GM21786 (cell line): ENCODE results near the gene HSD17B12.
"Not testable (repeated sequence)": the region's sequence is repeated elsewhere in the genome, so short reads cannot be mapped to it uniquely, and the experiment has no call there.

Source experiments
- ATAC-seq: cut with Tn5 transposase; IDR thresholded peaks from one replicate; pipeline ENCODE4 v1.9.1; 2021; ENCODE audit not compliant: unreplicated experiment

The HSD17B12 gene

DNA sequence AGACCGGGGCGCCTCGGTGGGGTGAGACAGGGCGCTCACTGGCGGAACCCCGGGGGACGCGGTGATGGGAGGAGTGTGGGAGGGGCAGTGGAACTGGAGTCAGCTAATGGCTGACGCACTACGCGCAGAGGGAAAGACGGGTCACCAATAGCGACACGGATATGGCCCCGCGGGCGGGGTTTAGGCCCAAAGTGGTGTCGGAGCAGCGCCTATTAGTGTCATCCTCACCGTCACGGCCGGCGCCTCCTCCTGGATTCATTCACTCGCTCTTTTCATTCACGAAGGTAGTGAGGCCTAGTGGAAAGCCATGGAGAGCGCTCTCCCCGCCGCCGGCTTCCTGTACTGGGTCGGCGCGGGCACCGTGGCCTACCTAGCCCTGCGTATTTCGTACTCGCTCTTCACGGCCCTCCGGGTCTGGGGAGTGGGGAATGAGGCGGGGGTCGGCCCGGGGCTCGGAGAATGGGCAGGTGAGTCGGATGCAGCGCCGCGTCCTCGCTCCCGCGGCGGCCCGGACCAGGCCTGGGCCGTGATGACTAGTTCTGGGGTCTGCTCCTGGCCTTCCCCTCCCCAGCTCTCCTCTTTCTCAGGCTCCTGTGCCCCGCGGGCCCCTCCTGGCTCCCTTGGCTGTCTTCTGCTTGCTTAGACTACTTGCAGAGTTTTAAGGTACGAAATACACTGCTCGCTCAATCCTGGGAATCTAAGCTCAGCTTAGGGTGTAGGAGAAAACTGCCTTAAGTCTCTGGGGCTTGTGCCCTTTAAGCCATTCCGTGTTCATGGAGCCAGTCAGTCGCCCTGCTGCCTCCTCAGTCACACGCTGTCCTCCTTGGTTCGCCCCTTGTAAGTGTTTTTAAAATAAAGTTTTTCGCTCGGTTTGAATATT is at the start of gene HSD17B12:
TSS of gene HSD17B12 (plus strand) at position 218 of the 880 bp plus-strand sequence. CDS start at position 308, 90 bp downstream.
- peak; percentile 98 for ATAC-seq

DNA sequence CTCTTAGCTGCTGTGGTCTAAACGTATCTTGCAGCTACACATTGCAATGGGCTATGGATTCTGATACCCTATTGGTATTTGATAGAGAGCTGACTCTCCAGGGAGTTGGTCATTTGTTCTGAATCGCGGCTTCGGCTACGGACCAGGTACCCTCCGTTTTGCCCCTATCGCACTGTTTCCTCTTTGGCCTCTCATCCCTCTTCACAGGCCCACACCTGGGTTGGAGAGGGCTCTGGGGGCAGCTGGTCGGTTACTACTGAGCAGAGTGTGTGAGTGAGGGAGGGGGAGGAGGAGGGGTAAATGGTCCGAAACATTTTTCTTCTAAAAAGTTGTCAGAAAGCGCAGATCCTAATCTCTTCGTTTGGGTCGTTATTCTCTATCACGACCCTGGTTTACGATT is 48.8 kb upstream of the HSD17B12 start:
- no peak for ATAC-seq

DNA sequence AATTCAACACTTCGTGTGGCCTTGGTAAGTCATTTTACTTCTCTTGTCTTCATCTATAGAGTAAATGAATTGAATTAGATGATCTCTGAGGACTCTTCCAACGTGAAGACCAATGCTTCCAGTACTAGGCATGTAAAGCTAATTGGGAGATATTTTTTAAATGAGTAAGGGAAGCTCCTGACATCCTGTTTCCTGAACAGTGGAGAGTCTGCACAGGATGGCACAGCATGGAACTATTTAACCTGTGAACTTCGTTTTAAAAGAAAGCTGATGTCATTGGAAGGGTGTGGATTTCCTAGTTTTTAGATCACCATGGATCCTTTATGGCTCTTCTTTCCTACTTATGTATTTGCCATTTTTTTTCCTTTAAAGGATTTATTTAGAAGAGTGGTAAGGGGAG is 48.4 kb upstream of the HSD17B12 start:
- no peak for ATAC-seq

GRCh38 chr11:43638717-43639116 is 41.8 kb upstream of the HSD17B12 start:
- ATAC-seq = no peak

GRCh38 chr11:43639224-43639623 is 41.3 kb upstream of the HSD17B12 start:
- ATAC-seq = no peak

DNA sequence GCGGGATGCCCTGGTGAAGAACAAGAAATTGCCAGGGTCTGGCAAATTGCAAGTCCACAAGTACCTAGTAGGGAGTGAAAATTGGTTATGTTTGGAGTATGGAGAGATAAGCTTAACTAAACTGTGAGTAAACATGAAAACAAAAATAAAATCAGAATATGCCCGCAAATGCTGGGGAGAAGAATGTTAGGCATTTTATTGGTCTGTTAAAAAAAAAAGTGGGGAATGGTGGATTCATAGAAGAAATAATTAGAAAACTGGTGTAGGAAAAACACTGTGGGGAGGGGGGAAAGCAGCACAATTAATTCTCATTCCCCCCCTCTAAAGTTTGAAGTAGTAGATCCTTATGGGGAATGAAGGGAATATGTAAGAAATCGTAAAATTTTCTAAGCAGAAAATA is 40.6 kb upstream of the HSD17B12 start:
- ATAC-seq = no peak

DNA sequence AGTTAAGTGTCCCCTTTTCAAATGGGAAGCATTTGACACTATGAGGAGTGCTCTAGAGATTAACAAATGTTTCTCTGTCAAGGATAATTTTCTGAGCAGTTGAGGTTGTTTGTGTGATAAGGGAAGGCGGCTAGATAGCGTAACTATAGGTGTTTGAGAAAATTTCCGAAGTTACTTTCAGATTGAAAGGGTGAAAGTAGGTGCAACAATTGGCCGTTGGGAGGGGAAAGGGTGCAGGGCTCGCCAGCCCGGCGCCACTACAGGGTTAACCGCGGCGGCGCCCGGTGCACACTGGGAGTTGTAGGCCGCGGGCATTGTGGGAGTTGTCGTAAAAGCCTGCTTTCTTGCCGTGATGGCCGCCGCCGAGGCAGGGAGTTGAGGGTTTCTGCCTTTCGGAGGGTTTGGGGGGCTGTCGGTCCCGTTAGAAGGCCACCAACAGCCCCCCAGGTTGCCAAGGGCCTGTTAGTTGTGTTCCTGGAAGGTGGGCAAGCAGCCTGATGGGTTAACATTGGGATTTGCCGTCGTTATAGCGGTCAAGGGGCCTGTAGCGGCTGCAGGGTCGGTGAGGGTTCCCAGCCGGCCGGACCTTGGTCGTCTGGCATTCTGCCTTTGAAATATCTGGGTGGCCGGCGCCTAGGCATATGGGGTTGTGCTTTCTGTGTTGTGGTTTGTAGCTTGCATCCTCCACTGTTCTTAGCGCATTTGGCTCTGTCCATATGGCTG is 36.5 kb upstream of the HSD17B12 start:
- ATAC-seq = peak; percentile 99

GRCh38 chr11:43644621-43645299 is 35.8 kb upstream of the HSD17B12 start:
- ATAC-seq = no peak

GRCh38 chr11:43646767-43647166 is 33.8 kb upstream of the HSD17B12 start:
- no peak for ATAC-seq

- ATAC-seq = no peak
Measured at GRCh38 chr11:43648888-43649287, 31.6 kb upstream of the HSD17B12 start.

- no peak for ATAC-seq
Measured at GRCh38 chr11:43649501-43649900, 31.0 kb upstream of the HSD17B12 start.

DNA sequence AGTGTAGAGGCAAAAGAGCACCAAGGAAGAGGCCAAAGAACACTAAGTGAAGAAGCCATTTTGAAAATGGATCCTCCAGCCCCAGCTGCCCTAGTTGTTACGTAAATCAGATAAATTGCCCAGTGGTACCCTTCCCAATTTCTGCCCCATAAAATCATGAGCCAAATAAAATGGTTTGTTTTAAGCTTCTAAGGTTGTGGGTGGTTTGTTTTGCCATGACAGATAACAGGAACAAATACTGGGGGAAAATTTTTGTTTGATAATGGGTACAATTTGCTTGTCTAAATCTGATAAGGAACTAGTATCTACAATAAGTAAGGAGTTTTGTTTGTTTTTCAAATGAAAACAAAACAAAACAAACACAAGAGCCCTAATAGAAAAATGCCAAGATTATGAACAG is 30.6 kb upstream of the HSD17B12 start:
- ATAC-seq = no peak

- not testable (repeated sequence) for ATAC-seq
Measured at GRCh38 chr11:43663018-43663417, 17.5 kb upstream of the HSD17B12 start.

GRCh38 chr11:43664295-43664694 is 16.2 kb upstream of the HSD17B12 start:
- no peak for ATAC-seq

- ATAC-seq = not testable (repeated sequence)
Measured at GRCh38 chr11:43671284-43671683, 9.3 kb upstream of the HSD17B12 start.

GRCh38 chr11:43674560-43674959 is 6.0 kb upstream of the HSD17B12 start:
- ATAC-seq = no peak

- no peak for ATAC-seq
Measured at GRCh38 chr11:43676933-43677332, 3.6 kb upstream of the HSD17B12 start.

DNA sequence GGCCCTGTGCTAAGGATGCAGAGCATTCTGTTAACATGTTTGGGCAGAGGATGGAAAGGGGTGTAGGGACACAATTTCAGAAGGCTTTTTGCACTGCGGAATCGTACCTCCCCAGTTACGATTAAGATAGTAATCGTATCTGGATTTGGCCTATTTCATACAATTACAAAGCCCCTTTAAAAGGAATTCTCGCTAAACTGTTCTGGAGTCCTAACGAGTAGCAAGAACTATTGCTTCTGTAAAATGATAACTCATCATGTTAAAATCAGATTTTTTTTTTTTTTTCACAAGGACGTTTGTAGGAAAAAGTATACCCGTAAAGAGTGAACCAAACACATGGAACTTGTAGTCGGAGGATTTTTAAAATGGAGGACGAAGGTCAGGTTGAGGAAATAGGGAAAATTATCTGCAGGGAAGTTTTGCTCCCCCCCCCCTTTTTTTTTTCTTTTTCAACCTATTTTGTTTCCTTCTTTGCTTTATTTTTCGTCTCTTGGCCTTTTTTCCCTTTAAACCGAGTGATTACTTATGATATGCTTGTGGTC is 934 bp downstream of the HSD17B12 start:
- ATAC-seq = no peak

GRCh38 chr11:43682081-43682480 is 1.5 kb downstream of the HSD17B12 start:
- ATAC-seq = not testable (repeated sequence)

GRCh38 chr11:43685440-43685839 is 4.9 kb downstream of the HSD17B12 start:
- no peak for ATAC-seq

DNA sequence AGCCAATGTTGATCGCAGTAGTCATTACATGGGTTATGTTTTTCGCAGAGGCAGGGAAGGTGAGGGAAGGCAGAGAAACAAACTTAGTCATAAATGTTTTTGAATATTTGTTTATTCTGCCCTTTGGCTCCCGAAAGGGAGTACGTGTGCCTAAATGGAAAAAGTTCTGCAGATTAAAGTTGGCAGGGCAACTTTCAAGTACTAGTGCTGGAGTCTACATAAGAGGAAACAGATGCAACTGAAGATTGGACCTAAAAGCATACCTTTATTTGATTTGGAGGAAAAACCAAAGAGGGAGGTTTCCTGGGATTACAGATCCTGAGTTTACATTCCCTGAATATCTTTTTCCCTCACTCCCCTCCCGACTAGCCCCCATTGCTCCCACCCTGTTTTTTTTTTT is 5.7 kb downstream of the HSD17B12 start:
- no peak for ATAC-seq
